GM18511 (cell line): ENCODE measurements around the gene KSR2.
"Not testable (repeated sequence)": the region's sequence is repeated elsewhere in the genome, so short reads cannot be mapped to it uniquely, and the experiment has no call there.

Experiments
- ATAC-seq: cut with Tn5 transposase; IDR thresholded peaks from one replicate; pipeline ENCODE4 v1.9.1; 2021; ENCODE audit warnings: mild to moderate bottlenecking, moderate library complexity; ENCODE audit not compliant: unreplicated experiment

The KSR2 gene

DNA sequence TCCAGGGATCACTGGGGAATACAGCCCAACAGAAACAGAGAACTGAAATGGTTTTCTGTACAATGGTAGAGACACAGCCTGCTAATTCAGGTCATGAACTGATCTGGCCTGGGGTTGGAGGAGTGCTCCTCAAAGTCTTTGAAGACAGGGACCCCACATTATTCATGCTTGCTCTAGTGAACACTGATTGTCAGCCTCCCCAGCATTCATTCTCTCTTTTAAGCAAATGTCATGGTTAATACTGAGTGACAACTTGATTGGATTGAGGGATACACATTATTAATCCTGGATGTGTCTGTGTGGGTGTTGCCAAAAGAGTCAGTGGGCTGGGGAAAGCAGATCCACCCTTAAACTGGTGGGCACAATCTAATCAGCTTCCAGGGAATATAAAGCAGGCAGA lies 319.0 kb downstream of the KSR2 start:
- no peak for ATAC-seq

DNA sequence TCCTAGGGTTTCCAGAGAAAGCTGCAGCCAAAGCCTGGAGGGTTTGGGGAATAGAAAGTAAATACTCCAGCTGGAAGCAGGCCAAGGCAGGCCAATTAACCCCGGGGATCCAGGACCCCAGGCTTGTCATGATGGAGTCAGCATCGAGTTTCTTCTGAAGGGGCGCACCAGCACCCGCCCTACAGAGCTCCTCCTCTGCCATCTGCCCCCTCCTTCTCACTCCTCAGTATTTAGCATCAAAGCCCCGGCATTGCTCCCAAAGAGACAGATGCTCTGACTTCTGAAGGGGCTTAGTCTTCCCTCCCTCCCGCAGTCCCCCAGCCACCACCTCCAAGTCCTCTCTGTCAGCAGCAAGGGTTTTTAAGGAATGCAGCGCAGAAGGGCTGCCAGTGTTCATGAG lies 322.3 kb downstream of the KSR2 start:
- no peak for ATAC-seq

DNA sequence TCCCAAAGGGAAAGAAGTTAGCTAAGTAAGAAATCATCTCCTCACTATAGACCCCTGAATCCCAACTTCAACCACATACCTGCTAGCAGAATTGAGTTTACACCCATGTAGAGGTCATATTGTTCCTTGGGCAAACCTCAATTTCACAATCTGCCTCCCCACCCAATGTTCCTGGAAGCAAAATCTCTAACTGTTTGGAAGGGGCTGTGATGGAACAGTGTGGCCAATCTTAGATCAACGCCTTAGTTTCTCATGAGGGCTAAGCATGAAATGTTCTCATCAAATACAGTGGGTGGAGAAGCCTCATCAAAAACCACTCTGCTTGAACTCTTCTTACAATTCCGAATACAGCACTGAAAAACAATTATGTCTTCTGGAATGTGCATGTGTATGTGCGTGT lies 323.3 kb downstream of the KSR2 start:
- ATAC-seq, result no peak

DNA sequence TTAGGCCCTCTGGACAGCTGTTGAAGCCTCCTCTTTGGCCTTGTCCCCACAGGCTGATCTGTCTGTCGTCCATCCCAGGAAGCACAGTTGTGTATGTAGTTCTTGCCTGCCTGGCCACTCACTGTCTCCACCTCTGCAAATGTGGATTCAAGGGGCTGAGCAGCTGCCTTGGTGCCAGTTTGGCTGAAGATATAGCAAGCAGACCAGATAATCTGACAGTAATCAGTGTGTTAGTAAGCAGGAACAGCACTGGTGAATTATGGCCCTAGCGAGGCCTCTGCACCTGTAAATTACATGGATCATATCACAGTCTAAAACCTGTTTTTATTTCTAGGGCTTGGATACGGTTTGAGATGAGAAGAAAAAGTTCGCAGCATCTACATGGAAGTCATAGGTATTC lies 324.8 kb downstream of the KSR2 start:
- no peak for ATAC-seq

GRCh38 chr12:117641885-117642284 lies 326.9 kb downstream of the KSR2 start:
- no peak for ATAC-seq

GRCh38 chr12:117640511-117640910 lies 328.3 kb downstream of the KSR2 start:
- no peak for ATAC-seq

- ATAC-seq, result no peak
These were observed 339.3 kb downstream of the KSR2 start for GRCh38 chr12:117629454-117629853.

DNA sequence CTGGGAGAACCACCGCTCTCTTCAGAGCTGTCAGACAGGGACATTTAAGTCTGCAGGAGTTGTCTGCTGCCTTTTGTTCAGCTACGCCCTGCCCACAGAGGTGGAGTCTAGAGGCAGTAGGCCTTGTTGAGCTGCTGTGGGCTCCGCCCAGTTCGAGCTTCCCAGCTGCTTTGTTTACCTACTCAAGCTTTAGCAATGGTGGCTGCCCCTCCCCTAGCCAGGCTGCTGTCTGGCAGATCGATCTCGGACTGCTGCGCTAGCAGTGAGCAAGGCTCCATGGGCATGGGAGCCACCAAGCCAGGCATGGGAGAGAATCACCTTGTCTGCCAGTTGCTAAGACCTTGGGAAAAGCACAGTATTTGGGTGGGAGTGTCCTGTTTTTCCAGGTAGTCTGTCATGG lies 340.1 kb downstream of the KSR2 start:
- not testable (repeated sequence) for ATAC-seq

DNA sequence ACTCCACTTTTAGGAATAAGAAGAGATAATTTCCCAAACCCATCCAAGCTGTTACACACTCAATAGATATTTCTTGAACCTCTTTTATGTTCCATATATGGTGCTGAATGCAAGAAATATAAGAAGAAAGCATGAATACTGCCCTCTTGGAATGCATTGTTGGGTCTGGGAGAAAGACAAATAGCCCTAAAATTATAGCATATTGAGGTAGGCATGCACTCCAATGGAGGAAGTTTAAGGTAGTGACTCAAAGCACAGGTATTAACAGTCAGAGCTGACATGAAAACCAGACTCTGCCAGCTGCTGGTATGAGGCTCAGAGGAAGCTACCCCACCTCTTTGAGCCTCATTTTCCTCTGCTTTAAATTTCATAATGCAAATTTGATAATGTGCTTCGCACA lies 346.0 kb downstream of the KSR2 start:
- ATAC-seq, result no peak

- no peak for ATAC-seq
These were observed 346.7 kb downstream of the KSR2 start for GRCh38 chr12:117622087-117622486.

- ATAC-seq, result no peak
These were observed 361.0 kb downstream of the KSR2 start for GRCh38 chr12:117607778-117608177.

GRCh38 chr12:117606945-117607344 lies 361.8 kb downstream of the KSR2 start:
- ATAC-seq, result no peak

GRCh38 chr12:117606024-117606423 lies 362.8 kb downstream of the KSR2 start:
- ATAC-seq, result no peak

DNA sequence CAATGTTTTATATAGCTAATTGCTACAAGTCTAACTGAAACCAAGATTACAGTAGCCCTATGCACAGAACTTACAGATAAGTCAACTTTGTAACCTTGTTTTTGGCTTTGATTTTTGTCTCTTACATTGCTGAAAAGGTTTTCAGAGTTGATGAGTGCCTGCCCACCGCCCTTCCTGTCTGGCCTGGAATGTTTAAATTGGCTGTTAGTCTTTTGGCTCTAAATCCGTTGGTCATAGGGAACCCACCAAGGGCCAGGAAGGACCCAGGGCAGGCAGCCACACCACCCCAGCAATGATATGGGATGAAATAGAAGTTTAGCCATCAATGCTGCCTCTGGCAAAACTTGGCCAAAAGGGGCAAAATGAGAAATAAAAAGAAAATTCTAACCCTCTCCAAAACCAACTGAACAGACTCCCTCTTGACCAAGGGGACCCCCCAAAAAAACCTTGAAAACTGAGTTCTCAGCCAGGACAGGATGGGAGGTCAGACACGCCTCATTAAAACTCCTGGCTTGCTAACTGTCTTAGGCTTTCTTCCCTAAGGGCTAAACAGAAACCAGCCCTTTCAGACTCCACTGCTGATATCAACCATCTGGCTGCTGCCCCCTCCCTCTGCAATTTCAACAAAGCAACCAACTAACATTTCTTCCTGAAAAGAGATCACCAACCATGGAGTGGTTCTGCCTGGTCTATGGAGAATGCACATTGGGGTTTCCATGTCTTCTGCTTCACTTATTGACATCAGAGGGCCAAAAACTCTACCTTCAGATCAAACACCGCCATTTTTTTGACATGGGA lies 365.3 kb downstream of the KSR2 start:
- no peak for ATAC-seq

GRCh38 chr12:117599849-117600248 lies 368.9 kb downstream of the KSR2 start:
- ATAC-seq, result no peak

GRCh38 chr12:117596968-117597367 lies 371.8 kb downstream of the KSR2 start:
- no peak for ATAC-seq

DNA sequence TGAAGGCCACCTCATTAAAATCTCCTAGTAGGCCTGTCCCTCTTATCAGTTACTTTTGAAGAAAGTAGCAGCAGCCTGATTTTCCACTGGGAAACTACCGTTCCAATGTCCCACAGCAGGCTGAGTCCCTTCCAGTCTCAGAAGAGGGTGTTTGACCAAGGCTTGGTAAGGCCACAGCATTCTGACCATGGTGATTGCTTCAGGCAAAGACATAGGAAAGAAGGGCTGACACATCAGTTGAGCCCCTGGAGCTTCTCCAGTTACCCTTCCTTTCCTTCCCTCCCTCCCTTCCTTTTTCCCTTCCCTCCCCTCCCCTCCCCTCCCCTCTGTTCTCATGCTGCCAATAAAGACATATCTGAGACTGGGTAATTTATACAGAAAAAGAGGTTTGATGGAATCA lies 373.0 kb downstream of the KSR2 start:
- no peak for ATAC-seq

- no peak for ATAC-seq
These were observed 374.3 kb downstream of the KSR2 start for GRCh38 chr12:117594481-117594880.

- no peak for ATAC-seq
These were observed 374.9 kb downstream of the KSR2 start for GRCh38 chr12:117593815-117594400.

GRCh38 chr12:117592588-117593305 lies 376.0 kb downstream of the KSR2 start:
- ATAC-seq, result no peak

GRCh38 chr12:117590999-117591398 lies 377.8 kb downstream of the KSR2 start:
- ATAC-seq, result no peak

DNA sequence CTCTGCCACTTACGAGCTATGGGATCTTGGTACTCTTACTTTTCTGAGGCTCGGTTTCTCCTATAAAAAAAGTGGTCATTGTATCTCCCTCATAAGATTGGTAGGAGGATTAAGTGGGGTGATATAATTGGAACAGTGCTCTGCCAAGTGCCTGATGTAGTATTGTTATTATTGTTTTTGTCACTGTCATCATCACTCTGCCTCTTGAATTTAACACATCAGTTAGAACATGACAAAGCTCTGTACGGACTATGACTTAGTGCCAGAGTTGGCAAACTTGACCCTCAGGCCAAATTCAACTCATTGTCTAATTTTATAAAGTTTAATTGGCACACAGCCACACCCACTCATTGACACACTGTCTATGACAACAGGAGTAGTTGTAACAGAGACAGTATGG lies 378.4 kb downstream of the KSR2 start:
- no peak for ATAC-seq
